ENCODE results near the gene KCNMB1.

KCNMB1 gene

GRCh38 chr5:170416526-170416925 is 27.4 kb upstream of the KCNMB1 start:
- TF ChIP-seq ZFX (IDR thresholded peaks at IDR 0.05; ENCODE audit: borderline replicate concordance): no peak
- TF ChIP-seq CTCF (IDR thresholded peaks at IDR 0.05): no peak
- H3K27ac ChIP-seq: no peak overlapping the region

GRCh38 chr5:170414786-170415185 is 25.6 kb upstream of the KCNMB1 start:
- H3K27ac ChIP-seq: no peak overlapping the region
- TF ChIP-seq ZFX (IDR thresholded peaks at IDR 0.05; ENCODE audit: borderline replicate concordance): no peak
- TF ChIP-seq CTCF (IDR thresholded peaks at IDR 0.05): no peak

- TF ChIP-seq CTCF (IDR thresholded peaks at IDR 0.05) (no peak), ZFX (IDR thresholded peaks at IDR 0.05; ENCODE audit: borderline replicate concordance) (no peak)
Measured at GRCh38 chr5:170413897-170414296, 24.7 kb upstream of the KCNMB1 start.

GRCh38 chr5:170411100-170411499 is 21.9 kb upstream of the KCNMB1 start:
- H3K27ac ChIP-seq: no peak overlapping the region
- peak; percentile 42; the same call in 1 of the 2 replicates for TF ChIP-seq CTCF (IDR thresholded peaks at IDR 0.05)
- TF ChIP-seq ZFX (IDR thresholded peaks at IDR 0.05; ENCODE audit: borderline replicate concordance): no peak

More at GRCh38 chr5:170413897-170414296, 24.7 kb upstream of the KCNMB1 start:
- no peak overlapping the region for H3K27ac ChIP-seq

GRCh38 chr5:170410401-170410800 is 21.2 kb upstream of the KCNMB1 start:
- TF ChIP-seq ZFX (IDR thresholded peaks at IDR 0.05; ENCODE audit: borderline replicate concordance) (no peak), CTCF (IDR thresholded peaks at IDR 0.05) (no peak)
- no peak overlapping the region for H3K27ac ChIP-seq

- H3K27ac ChIP-seq: no peak overlapping the region
- no peak for TF ChIP-seq CTCF (IDR thresholded peaks at IDR 0.05)
- TF ChIP-seq ZFX (IDR thresholded peaks at IDR 0.05; ENCODE audit: borderline replicate concordance): no peak
Measured at GRCh38 chr5:170408877-170409660, 19.9 kb upstream of the KCNMB1 start.

- TF ChIP-seq ZFX (IDR thresholded peaks at IDR 0.05; ENCODE audit: borderline replicate concordance): no peak
- no peak for TF ChIP-seq CTCF (IDR thresholded peaks at IDR 0.05)
- H3K27ac ChIP-seq: no peak overlapping the region
Measured at GRCh38 chr5:170408226-170408625, 19.1 kb upstream of the KCNMB1 start.
